HAP-1 (cell line): ENCODE data around the gene EN1.
A peak's percentile ranks its signal among the peaks of the same experiment; 100 is the strongest.

Source experiments
- DNase-seq, 2 experiments: peaks; one replicate each; pipeline ENCODE4 v3.0.0-alpha.2; 2016 to 2020; ENCODE audit warnings: low spot score in 2 of 2
- H3K27me3 ChIP-seq: fragments of 250-450 bp; sonication (Bioruptor Pico); 2 replicates; pipeline ENCODE4 v1.5.1; 2020; ENCODE audit warnings: low read depth, mild to moderate bottlenecking, moderate library complexity
- H3K36me3 ChIP-seq: fragments of 250-450 bp; sonication (Bioruptor Pico); replicated peaks from 2 replicates; pipeline ENCODE4 v1.5.1; 2020; ENCODE audit warnings: mild to moderate bottlenecking
- H3K4me1 ChIP-seq: fragments of 250-450 bp; sonication (Bioruptor Pico); 2 replicates; pipeline ENCODE4 v1.5.1; 2020; ENCODE audit warnings: mild to moderate bottlenecking
- H3K4me3 ChIP-seq: fragments of 250-450 bp; sonication (Bioruptor Pico); 2 replicates; pipeline ENCODE4 v1.5.1; 2020; ENCODE audit warnings: mild to moderate bottlenecking, moderate library complexity
- H3K9me3 ChIP-seq: fragments of 250-450 bp; sonication (Bioruptor Pico); 2 replicates; pipeline ENCODE4 v1.5.1; 2020; ENCODE audit warnings: mild to moderate bottlenecking, moderate library complexity
- in situ Hi-C: fragments of 300-500 bp; cut with MboI; formaldehyde crosslinking; loops from 3 replicates; pipeline ENCODE4 v1.14.3; 2020; ENCODE audit warnings: low sequenced_read_pairs, inconsistent platforms, mixed read lengths

The EN1 gene

DNA sequence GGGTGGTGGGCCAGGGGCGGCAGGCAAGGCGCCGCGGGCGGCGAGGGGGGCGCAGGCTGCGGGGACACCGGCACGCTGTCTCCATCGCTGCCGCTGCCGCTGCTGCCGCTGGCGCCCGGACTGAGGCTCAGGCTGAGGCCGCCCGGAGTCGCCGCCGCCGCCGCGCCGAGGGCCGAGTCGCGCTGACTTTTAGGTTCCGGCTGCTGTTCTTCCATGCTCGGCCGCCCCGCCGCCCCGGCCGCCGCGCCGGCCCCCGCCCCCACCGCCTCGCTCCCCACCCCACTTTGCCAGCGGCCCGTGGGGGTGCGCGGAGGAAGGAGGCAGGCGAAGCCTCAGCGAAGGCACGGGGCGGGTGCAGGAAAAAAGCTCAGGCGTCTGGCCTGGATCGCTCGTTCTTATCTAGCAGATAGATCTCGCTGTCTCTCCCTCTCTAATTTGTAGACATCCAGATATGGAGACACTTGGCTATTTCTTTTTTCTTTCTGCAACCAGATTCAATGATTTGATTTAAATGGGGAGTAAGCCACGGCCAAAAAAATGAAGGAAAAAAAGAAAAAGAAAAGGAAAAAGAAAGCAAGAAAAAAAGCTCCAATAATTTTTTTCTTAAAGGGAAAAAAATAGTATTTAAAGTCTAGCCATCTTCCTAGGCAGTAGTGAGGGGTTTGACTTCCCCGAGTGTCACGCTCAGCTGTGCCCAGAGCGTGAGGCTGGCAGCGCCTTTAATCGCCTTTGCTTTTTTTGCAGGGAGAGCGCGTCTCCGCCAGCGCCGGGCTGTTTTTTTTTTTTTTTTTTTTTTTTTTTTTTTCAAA is at the start of gene EN1:
Gene EN1 (minus strand): TSS at position 696 of the 809 bp plus-strand sequence. CDS start 481 bp downstream, at position 215.
- peak; percentile 34 to 57 for DNase-seq
- in situ Hi-C loops = no loop called here
- Histone ChIP-seq H3K27me3 (no peaks in the 10 kb centered on the region), H3K4me3 (peak within 1 kb of the TSS; percentile 22), H3K4me1 (peaks cover 3% of the 10 kb centered on the region; the same call in 1 of the 2 replicates), H3K36me3 (no peaks in the 10 kb centered on the region), H3K9me3 (peaks cover 3% of the 10 kb centered on the region)

DNA sequence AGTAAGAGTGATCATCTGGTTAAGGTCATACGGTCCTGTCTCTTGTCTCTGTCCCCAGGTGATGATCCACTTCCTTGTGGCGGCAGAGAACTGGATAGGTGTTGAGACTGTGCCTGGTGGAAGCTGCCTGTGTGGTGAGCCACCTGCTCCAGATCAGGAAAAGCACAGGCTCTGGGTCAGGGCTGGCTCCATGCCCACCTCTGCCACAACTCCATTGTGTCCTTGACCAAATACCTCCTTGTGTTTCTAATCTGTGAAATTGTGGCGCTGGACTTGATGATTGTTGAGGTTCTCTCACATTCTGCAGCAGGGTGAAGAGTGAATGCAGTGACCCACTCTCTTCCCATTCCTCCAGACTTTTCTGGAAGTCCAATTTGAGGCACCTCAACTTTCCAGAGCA is 45.7 kb upstream of the EN1 start:
- DNase-seq = no peak
- no peaks in the 10 kb centered on the region for H3K9me3 ChIP-seq
- no peaks in the 10 kb centered on the region for H3K36me3 ChIP-seq
- in situ Hi-C loops = no loop called here
- H3K27me3 ChIP-seq = no peaks in the 10 kb centered on the region
- H3K4me1 ChIP-seq = no peaks in the 10 kb centered on the region
- H3K4me3 ChIP-seq = no peak overlapping the region

DNA sequence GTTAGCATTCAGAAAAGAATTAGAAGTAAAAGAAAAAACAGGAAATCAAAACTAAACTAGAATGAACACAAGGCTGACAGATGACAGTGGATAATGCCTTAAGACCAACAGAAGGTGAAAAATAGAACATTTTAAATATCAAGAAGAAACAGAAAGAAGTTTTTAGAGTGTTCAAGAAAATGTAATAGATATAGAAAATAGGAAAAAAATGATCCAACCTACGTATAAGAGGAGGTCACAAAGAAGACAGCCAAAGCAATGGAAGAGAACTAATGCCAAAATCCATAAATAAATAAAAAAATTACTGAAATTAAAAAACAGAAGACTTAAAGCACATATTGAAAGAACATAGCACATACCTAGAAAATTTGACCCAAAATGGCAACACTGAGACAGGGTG is 42.5 kb upstream of the EN1 start:
- no peaks in the 10 kb centered on the region for H3K27me3 ChIP-seq
- no peaks in the 10 kb centered on the region for H3K4me1 ChIP-seq
- no peaks in the 10 kb centered on the region for H3K9me3 ChIP-seq
- H3K36me3 ChIP-seq = no peaks in the 10 kb centered on the region
- H3K4me3 ChIP-seq = no peak overlapping the region
- DNase-seq = no peak
- in situ Hi-C loops = no loop called here

DNA sequence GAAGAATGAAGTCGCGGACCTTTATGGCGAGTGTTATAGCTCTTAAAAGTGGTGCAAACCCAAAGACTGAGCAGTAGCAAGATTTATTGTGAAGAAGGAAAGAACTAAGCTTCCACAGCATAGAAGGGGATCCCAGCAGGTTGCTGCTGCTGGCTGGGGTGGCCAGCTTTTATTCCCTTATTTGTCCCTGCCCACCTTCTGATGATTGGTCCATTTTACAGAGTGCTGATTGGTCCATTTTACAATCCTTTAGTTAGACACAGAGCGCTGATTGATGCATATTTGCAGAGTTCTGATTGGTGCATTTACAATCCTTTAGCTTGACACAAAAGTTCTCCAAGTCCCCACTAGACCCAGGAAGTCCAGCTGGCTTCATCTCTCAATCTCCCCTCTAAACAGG is 36.3 kb upstream of the EN1 start:
- in situ Hi-C loops = loop anchor here (5.0 kb wide), 1 partner anchor 429 kb away; no protein-coding TSS in a partner anchor
- no peak overlapping the region for H3K4me3 ChIP-seq
- 0 out of 2 replicates have a peak, but pooled peaks cover 3% of the 10 kb centered on the region for H3K27me3 ChIP-seq
- no peaks in the 10 kb centered on the region for H3K9me3 ChIP-seq
- DNase-seq = no peak
- no peaks in the 10 kb centered on the region for H3K4me1 ChIP-seq
- no peaks in the 10 kb centered on the region for H3K36me3 ChIP-seq

DNA sequence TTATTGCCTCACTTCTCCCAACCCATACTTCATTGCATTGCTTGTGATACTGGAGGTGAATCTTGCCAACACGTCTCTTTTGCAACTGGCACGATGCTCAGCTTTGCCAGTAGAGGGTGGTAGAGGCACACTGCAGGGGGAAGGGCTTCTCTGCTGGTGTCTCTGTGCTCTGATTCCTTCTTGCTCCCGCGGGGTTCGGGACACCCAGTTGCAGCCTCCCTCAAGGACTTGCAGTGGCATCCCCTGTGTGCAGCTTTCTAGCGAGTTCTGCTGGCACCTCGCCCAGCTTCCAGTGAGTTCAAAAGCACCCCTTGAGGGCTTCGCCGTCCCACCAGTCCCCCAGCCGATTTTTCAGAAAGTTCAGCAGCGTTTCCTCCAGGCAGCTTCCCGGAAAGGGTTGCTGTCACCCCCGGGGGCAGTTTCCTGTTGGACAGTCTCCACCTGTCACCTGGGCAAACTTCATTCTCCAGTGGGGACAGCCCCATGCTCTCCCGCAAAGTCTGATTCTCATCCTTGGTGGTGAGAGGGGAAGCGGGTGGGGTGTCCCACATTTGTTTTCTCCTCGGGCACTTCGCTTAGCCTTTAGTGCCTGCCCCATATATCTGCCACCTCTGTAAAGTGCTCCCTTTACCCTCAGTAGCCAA is 35.4 kb upstream of the EN1 start:
- Histone ChIP-seq H3K9me3 (no peaks in the 10 kb centered on the region), H3K4me1 (no peaks in the 10 kb centered on the region), H3K4me3 (peak overlapping the region; percentile 15; the same call in 1 of the 2 replicates), H3K36me3 (no peaks in the 10 kb centered on the region), H3K27me3 (0 out of 2 replicates have a peak, but pooled peaks cover 3% of the 10 kb centered on the region)
- peak; percentile 59 to 76 for DNase-seq
- in situ Hi-C loops = loop anchor here (5.0 kb wide), 1 partner anchor 429 kb away; no protein-coding TSS in a partner anchor

DNA sequence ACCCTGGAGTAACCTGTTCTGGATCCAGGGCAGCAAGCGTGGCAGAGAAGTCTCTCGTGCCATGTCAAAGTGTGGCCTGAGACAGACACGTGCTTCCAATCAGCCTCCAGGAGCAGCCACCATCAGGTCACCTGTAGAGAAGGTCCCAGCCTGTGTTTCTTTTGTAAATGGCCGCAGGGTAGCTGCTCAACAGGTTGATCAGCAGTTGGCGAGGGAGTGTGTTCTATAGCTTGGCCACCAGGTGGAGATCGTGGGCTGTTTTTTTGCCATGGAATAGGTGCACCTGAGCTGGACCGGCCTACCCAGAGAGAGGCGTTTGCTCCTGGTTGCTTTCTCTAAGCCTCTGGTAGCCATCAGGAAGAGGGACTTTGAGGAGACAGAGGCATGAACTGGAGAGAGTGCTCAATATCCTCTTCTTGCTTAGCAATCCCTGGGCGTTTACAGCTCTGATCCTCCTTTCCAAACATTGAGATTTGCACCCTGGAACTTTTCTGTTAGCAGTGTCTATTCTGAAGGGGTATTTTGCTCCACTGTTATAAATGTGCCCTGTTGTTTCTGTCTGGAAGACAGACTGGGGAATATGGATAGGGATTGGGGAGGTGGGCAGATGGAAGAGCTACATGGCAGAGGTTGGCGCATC is 34.2 kb upstream of the EN1 start:
- Histone ChIP-seq H3K36me3 (no peaks in the 10 kb centered on the region), H3K9me3 (no peaks in the 10 kb centered on the region), H3K4me1 (no peaks in the 10 kb centered on the region), H3K4me3 (no peak overlapping the region), H3K27me3 (0 out of 2 replicates have a peak, but pooled peaks cover 7% of the 10 kb centered on the region)
- DNase-seq = peak; percentile 24 to 79
- in situ Hi-C loops = loop anchor here (5.0 kb wide), 1 partner anchor 431 kb away; no protein-coding TSS in a partner anchor

DNA sequence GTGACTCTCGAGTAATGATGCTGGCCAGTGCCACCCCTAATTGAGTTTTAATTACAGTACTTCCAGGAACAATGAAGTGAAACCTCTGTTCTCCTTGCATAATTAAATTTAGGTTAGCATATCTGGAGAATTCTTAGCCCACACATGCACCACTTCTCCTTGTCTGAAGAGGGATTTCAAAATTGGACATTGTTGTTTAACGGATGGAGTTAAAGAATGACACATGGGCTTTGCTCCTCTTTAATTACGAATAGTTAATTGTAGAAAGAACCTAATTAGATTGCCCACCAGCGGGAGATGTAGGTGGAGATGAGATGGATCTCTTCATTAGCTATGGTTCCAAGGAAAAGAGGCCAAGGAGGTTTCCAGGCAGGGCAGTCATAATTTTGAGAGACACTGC is 33.1 kb upstream of the EN1 start:
- H3K4me1 ChIP-seq = no peaks in the 10 kb centered on the region
- DNase-seq = no peak
- no peaks in the 10 kb centered on the region for H3K36me3 ChIP-seq
- no peaks in the 10 kb centered on the region for H3K9me3 ChIP-seq
- in situ Hi-C loops = loop anchor here (5.0 kb wide), 1 partner anchor 432 kb away; no protein-coding TSS in a partner anchor
- H3K4me3 ChIP-seq = no peak overlapping the region
- H3K27me3 ChIP-seq = 0 out of 2 replicates have a peak, but pooled peaks cover 8% of the 10 kb centered on the region

DNA sequence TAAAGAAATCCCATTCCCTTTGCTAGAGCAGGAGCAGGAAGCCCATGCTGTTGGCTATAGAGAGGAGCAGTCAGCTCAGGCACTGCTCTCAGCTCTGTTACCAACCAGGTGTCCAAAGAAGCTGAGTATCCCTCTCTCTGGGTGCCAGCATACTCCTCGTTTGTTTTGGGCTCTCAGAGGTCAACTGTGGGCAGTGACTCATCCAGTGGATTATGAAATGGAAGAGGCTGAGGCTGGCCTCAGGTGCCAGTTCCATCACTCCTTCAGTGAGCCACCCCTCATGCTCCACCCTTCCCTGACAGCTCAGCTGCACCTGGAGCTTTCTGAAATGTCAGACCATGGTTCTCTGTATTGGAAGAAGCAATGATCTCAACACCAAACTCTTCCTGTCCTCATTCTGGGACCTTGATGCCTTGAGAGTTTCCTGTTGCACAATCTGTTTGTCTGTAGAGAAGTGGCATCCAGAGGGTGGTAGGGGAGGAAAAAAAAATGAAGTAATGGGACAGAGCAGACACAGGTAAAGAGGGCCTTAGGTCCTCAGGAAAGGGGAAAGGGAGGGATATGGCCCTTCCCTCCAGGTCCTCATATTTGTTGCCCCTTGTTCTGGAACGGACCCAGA is 31.2 kb upstream of the EN1 start:
- Histone ChIP-seq H3K9me3 (no peaks in the 10 kb centered on the region), H3K27me3 (0 out of 2 replicates have a peak, but pooled peaks cover 10% of the 10 kb centered on the region), H3K36me3 (no peaks in the 10 kb centered on the region), H3K4me1 (no peaks in the 10 kb centered on the region), H3K4me3 (no peak overlapping the region)
- no peak for DNase-seq
- in situ Hi-C loops = no loop called here

DNA sequence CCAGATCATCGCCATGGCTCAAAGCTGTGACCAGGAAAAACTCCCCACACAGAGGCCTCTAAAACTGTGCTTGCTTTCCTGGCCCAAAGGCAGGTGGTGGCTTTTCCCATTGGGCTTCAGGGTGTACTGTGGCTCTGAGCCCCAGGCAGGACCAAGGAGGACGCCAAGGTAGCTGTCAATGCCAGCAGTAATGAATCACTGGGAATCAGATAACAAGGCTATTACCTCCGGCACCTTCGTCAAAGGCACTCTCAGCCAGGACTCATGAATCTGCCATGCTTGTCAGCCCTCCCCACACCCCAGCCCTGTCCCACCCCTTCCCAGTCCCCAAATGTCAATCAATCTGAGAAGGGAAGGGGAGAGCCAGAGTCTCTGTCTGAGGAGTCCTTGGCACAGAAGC is 27.9 kb upstream of the EN1 start:
- no peaks in the 10 kb centered on the region for H3K36me3 ChIP-seq
- no peaks in the 10 kb centered on the region; the same call in 1 of the 2 replicates for H3K9me3 ChIP-seq
- H3K4me3 ChIP-seq = no peak overlapping the region
- DNase-seq = no peak
- H3K4me1 ChIP-seq = no peaks in the 10 kb centered on the region
- peaks cover 14% of the 10 kb centered on the region for H3K27me3 ChIP-seq
- in situ Hi-C loops = no loop called here

DNA sequence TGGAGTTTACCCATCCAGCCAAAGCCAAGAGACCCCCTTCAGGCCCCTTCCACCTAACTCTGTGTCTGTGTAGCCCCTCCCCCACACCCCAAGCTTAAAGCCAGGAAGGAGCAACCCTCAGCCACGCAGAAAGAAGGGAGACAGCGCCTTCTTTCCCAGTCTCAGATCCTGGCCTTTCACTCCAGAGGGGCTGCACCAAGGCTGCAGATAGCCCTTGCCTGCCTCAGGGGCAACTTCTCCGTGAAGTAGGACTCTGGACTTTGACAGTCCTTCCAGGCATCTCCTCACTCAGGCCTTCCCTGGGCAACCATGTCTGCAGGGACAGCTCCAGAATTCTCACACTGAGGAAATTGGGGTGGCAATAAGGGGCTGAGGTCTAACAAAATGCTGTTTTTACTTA is 26.9 kb upstream of the EN1 start:
- Histone ChIP-seq H3K4me1 (no peaks in the 10 kb centered on the region), H3K36me3 (no peaks in the 10 kb centered on the region), H3K27me3 (peaks cover 14% of the 10 kb centered on the region), H3K9me3 (no peaks in the 10 kb centered on the region; the same call in 1 of the 2 replicates), H3K4me3 (no peak overlapping the region)
- no peak for DNase-seq
- in situ Hi-C loops = loop anchor here (25.0 kb wide), 1 partner anchor 837 kb away; no protein-coding TSS in a partner anchor

DNA sequence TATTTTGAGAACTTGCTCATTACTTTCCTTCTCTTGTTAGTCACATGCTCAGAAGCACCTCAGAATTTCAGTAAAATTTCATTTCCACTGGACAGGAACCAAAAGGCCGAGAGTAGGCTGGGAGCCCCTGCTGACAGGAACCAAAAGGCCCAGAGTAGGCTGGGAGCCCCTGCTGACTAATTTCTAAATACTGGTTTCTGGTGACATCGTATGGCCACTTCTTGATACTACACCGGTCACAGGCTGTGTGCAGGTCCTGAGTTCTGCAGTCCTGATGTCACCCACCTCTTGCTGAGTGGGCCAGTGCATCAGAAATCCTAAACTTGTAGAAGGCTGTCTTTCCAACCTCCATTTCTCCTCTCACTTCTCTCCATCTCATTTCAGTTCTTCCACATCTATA is 17.7 kb upstream of the EN1 start:
- Histone ChIP-seq H3K4me3 (no peak overlapping the region), H3K27me3 (no peaks in the 10 kb centered on the region), H3K4me1 (no peaks in the 10 kb centered on the region), H3K9me3 (no peaks in the 10 kb centered on the region), H3K36me3 (no peaks in the 10 kb centered on the region)
- in situ Hi-C loops = loop anchor here (10.0 to 25.0 kb wide), 2 partner anchors 660 to 828 kb away; no protein-coding TSS in a partner anchor
- peak; percentile 49 to 64 for DNase-seq

DNA sequence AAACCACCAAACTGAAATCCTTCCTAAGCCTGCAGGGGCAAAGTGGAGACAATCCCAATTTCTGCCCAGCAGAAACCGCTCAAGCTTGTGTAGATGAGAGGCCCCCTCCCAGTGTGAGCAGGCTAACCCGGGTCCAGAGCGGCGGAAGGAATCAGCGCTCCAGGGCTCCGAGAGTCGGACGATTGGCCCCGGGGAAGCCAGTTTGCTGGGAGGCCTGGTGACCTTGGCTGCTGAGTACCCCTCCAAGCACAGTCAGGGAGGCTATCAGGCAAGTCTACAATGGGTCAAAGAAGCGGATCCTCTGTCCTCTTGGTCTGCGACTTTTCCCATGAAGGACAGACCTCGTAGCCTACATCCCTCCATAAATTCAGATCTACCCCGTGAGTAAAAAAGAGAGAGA is 16.8 kb upstream of the EN1 start:
- in situ Hi-C loops = loop anchor here (10.0 to 25.0 kb wide), 2 partner anchors 659 to 827 kb away; no protein-coding TSS in a partner anchor
- DNase-seq = no peak
- Histone ChIP-seq H3K36me3 (no peaks in the 10 kb centered on the region), H3K27me3 (no peaks in the 10 kb centered on the region), H3K9me3 (no peaks in the 10 kb centered on the region), H3K4me3 (no peak overlapping the region), H3K4me1 (no peaks in the 10 kb centered on the region)

DNA sequence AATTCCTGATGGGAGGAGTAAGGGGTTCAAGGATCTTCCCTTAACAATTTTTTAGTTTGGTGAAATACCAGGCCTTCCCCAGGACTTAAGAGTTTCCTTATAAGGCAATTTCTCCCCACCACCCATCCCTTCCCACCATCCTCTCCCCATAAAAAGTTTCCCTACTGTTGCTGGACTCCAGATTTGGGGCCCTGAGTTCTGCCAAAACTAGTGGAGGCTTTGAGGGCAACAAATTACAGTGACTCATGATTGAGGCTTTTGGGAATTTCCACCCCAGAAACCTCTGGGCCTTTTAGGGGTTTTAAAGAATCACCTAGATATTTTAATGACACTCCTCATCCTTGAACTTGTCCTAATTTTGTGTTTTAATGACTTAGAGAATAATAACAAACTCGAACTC is 14.3 kb upstream of the EN1 start:
- Histone ChIP-seq H3K4me1 (no peaks in the 10 kb centered on the region), H3K9me3 (no peaks in the 10 kb centered on the region), H3K4me3 (no peak overlapping the region), H3K27me3 (peaks cover 17% of the 10 kb centered on the region), H3K36me3 (no peaks in the 10 kb centered on the region)
- DNase-seq = no peak
- in situ Hi-C loops = loop anchor here (10.0 to 25.0 kb wide), 2 partner anchors 657 to 824 kb away; no protein-coding TSS in a partner anchor
